Measurements from ENCODE around the gene TTLL11.

TTLL11 gene

GRCh38 chr9:122132539-122132938 lies 39.4 kb upstream of the TTLL11 start:
- Histone ChIP-seq H3K9me3 (ENCODE audit: severe bottlenecking) (no peaks in the 10 kb centered on the region), H3K36me3 (ENCODE audit: low read depth) (no peaks in the 10 kb centered on the region), H3K4me1 (ENCODE audit: insufficient read depth, poor library complexity, severe bottlenecking) (no peaks in the 10 kb centered on the region), H3K27me3 (ENCODE audit: insufficient read depth, poor library complexity, severe bottlenecking) (no peaks in the 10 kb centered on the region), H3K27ac (ENCODE audit: poor library complexity, severe bottlenecking) (no peak overlapping the region), H3K4me3 (ENCODE audit: severe bottlenecking) (no peak overlapping the region)
- DNase-seq (ENCODE audit: low spot score), result no peak
- no peak for TF ChIP-seq CTCF (IDR thresholded peaks at IDR 0.05; ENCODE audit: poor library complexity, severe bottlenecking)
- ATAC-seq (ENCODE audit: low read depth), result no peak

- DNase-seq (ENCODE audit: low spot score) (no peak), ATAC-seq (ENCODE audit: low read depth) (no peak)
- Histone ChIP-seq H3K4me3 (ENCODE audit: severe bottlenecking) (no peak overlapping the region), H3K27ac (ENCODE audit: poor library complexity, severe bottlenecking) (no peak overlapping the region), H3K27me3 (ENCODE audit: insufficient read depth, poor library complexity, severe bottlenecking) (no peaks in the 10 kb centered on the region), H3K4me1 (ENCODE audit: insufficient read depth, poor library complexity, severe bottlenecking) (no peaks in the 10 kb centered on the region), H3K36me3 (ENCODE audit: low read depth) (no peaks in the 10 kb centered on the region), H3K9me3 (ENCODE audit: severe bottlenecking) (no peaks in the 10 kb centered on the region)
- no peak for TF ChIP-seq CTCF (IDR thresholded peaks at IDR 0.05; ENCODE audit: poor library complexity, severe bottlenecking)
These were observed 38.4 kb upstream of the TTLL11 start for GRCh38 chr9:122131401-122132001.

GRCh38 chr9:122130837-122131236 lies 37.7 kb upstream of the TTLL11 start:
- H3K27me3 ChIP-seq (ENCODE audit: insufficient read depth, poor library complexity, severe bottlenecking), result no peaks in the 10 kb centered on the region
- H3K9me3 ChIP-seq (ENCODE audit: severe bottlenecking), result no peaks in the 10 kb centered on the region
- H3K27ac ChIP-seq (ENCODE audit: poor library complexity, severe bottlenecking), result no peak overlapping the region
- no peak for DNase-seq (ENCODE audit: low spot score)
- peaks cover 6% of the 10 kb centered on the region for H3K4me1 ChIP-seq (ENCODE audit: insufficient read depth, poor library complexity, severe bottlenecking)
- ATAC-seq (ENCODE audit: low read depth), result no peak
- TF ChIP-seq CTCF (IDR thresholded peaks at IDR 0.05; ENCODE audit: poor library complexity, severe bottlenecking), result no peak
- no peak overlapping the region for H3K4me3 ChIP-seq (ENCODE audit: severe bottlenecking)
- H3K36me3 ChIP-seq (ENCODE audit: low read depth), result no peaks in the 10 kb centered on the region

- Histone ChIP-seq H3K27me3 (ENCODE audit: insufficient read depth, poor library complexity, severe bottlenecking) (no peaks in the 10 kb centered on the region), H3K9me3 (ENCODE audit: severe bottlenecking) (no peaks in the 10 kb centered on the region), H3K4me3 (ENCODE audit: severe bottlenecking) (no peak overlapping the region), H3K36me3 (ENCODE audit: low read depth) (no peaks in the 10 kb centered on the region), H3K27ac (ENCODE audit: poor library complexity, severe bottlenecking) (no peak overlapping the region), H3K4me1 (ENCODE audit: insufficient read depth, poor library complexity, severe bottlenecking) (peaks cover 11% of the 10 kb centered on the region)
- TF ChIP-seq CTCF (IDR thresholded peaks at IDR 0.05; ENCODE audit: poor library complexity, severe bottlenecking), result no peak
- ATAC-seq (ENCODE audit: low read depth) (no peak), DNase-seq (ENCODE audit: low spot score) (no peak)
These were observed 36.9 kb upstream of the TTLL11 start for GRCh38 chr9:122129969-122130368.

GRCh38 chr9:122128969-122129343 lies 35.8 kb upstream of the TTLL11 start:
- Histone ChIP-seq H3K36me3 (ENCODE audit: low read depth) (no peaks in the 10 kb centered on the region), H3K27ac (ENCODE audit: poor library complexity, severe bottlenecking) (no peak overlapping the region), H3K4me1 (ENCODE audit: insufficient read depth, poor library complexity, severe bottlenecking) (peaks cover 11% of the 10 kb centered on the region), H3K27me3 (ENCODE audit: insufficient read depth, poor library complexity, severe bottlenecking) (no peaks in the 10 kb centered on the region), H3K4me3 (ENCODE audit: severe bottlenecking) (no peak overlapping the region), H3K9me3 (ENCODE audit: severe bottlenecking) (no peaks in the 10 kb centered on the region)
- DNase-seq (ENCODE audit: low spot score) (no peak), ATAC-seq (ENCODE audit: low read depth) (no peak)
- no peak for TF ChIP-seq CTCF (IDR thresholded peaks at IDR 0.05; ENCODE audit: poor library complexity, severe bottlenecking)

All from RWPE2 (cell line).